Left renal cortex interstitium (tissue), 4 donors: ENCODE data around the gene MAP3K7CL. TPM values are rescaled to one million over a fixed set of nuclear protein-coding genes. Genes with fewer than 3 reads are reported as not detected.
"Not testable (repeated sequence)": the region's sequence is repeated elsewhere in the genome, so short reads cannot be mapped to it uniquely, and the experiment has no call there.

Source experiments
- DNase-seq, 4 donors: peaks; one replicate each; pipeline ENCODE4 v3.0.0-alpha.2; 2013; ENCODE audit warnings: low read depth in 4 of 4, low spot score in 2 of 4, missing footprints in 1 of 4
- polyA plus RNA-seq, 4 donors: library from polyadenylated mRNA; unstranded; fragments of 120-200 nt; gene quantifications; one replicate each; pipeline ENCODE4 v1.2.1, GENCODE V29; 2013; ENCODE audit not compliant: insufficient read length in 4 of 4

MAP3K7CL gene
- polyA plus RNA-seq, 4 donors = 4.8 to 7.5 (median 5.7) TPM

GRCh38 chr21:29125979-29126378 is 4.5 kb upstream of the MAP3K7CL start:
- DNase-seq = no peak

- DNase-seq = no peak
These were observed 2.8 kb downstream of the MAP3K7CL start for GRCh38 chr21:29133241-29133640.

GRCh38 chr21:29133796-29134195 is 3.4 kb downstream of the MAP3K7CL start:
- DNase-seq = no peak

DNA sequence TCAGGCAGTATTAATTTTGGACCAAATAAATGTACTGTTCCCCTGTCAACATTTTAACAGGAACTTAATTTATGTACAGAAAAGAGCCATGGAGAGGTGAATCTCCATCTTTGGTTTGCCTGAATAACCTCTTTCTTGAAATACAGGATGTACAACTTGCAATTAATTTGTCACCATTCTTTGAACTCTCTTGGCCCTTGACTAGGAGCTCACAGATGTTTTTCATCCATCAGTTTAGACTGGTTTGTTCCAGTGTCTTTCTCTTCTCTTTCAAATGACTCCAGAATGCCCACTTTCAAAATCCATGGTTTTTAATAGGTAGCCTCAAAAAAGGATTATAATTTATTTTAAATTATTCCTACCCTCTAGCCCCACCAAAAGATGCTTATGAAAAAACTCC is 5.0 kb downstream of the MAP3K7CL start:
- DNase-seq = no peak

- DNase-seq = no peak
These were observed 5.6 kb downstream of the MAP3K7CL start for GRCh38 chr21:29136033-29136432.

GRCh38 chr21:29144736-29145353 is 14.4 kb downstream of the MAP3K7CL start:
- DNase-seq = no peak

- DNase-seq = no peak
These were observed 14.9 kb downstream of the MAP3K7CL start for GRCh38 chr21:29145354-29145782.

GRCh38 chr21:29145852-29146453 is 15.5 kb downstream of the MAP3K7CL start:
- DNase-seq = no peak

GRCh38 chr21:29146726-29147125 is 16.3 kb downstream of the MAP3K7CL start:
- no peak for DNase-seq

DNA sequence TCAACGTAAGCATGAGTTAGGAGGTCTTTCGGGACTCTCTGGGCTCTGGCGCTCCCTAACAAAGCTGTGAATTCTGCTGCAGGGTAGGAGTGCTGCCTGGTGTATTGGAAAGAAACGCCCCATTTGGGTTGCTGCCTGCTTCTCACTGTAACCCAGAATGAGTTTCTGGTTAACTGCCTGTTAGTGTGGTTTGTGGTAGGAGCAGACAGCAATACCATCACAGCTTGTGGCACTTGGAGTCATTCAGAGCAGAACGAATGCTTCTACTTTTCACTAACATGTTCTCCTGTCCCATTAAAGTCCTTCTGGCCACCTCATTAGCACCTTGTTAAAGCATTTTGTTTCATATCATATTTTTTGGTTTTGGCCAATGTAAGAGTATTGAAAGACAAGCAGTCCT is 18.1 kb downstream of the MAP3K7CL start:
- DNase-seq = no peak

GRCh38 chr21:29149808-29150425 is 19.5 kb downstream of the MAP3K7CL start:
- DNase-seq = no peak

DNA sequence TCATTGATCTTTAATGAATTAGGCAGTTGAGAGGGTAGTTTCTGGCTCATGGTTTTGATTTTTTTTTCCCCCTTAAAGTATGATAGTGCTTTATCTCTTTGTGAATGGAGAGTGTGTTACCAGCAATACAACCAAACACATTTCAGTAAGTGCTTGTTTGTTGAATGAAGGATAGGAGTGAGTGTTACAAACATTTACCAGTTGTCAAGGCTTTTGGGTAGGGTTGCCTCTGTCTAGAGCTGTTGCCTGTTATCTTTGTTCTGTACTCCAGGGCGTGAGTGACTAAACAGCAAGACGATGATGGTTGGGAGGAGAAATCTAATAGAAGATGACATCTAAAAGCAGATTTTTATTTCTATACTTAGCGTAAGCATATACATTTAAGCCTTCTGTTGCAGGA is 21.5 kb downstream of the MAP3K7CL start:
- DNase-seq = no peak

GRCh38 chr21:29152916-29153315 is 22.5 kb downstream of the MAP3K7CL start:
- no peak for DNase-seq

DNA sequence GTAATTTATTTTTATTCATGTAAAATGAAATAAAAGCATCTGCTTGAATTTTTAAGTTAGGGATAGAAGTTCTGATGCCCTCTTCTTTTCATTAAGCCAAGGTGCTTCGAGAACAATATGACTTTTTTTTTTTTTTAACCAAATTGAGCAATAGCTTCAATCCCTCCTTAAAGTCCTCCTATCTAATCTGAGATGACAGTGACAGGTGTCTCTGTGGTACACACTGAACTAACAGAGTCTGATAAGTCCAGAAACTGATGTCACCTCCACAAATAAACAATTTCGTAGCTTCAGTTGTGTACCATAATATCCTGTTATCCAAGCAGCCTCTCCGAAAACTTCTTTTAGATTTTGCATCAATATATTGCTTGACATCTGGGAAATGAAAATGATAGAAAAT is 23.8 kb downstream of the MAP3K7CL start:
- no peak for DNase-seq

DNA sequence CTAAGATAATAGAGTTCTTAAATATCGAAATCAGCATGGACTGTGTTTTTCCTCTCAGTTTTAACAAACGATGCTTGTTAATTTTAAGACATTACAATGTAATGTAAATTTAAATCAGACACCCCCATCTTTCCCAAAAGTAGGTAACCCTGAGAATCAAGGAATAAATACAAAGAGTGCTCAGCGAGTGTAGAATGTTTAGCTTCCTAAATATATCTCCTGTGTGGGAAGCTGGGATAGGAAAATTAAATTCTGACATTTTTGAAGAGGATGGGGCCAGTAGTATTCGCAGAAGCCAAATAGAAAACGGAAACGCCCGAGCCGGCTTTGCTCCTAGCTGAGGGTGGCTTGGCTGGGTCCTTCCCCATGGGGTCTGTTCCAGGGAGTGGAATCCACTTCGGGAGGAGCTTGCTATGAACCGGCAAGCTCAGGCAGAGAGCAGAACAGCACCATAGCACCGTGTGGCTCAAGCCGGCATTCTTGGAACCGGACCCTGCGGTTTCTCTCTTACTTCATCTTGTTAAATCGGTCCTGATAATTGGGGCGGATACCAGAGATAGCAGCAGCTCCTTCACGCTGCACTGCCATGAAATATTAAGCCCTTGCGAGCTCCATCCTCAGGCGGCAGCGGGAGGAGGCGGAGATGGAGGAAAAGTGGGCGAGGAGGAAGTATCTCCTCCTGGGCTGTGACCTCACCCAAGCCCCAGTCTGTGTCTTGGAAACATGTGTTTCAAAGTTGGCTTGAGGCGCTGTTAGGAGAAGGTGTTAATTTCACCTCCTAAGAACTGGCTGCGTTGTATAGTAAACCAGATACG is 24.9 kb downstream of the MAP3K7CL start:
- DNase-seq = no peak

GRCh38 chr21:29155933-29156260 is 25.5 kb downstream of the MAP3K7CL start:
- no peak for DNase-seq

GRCh38 chr21:29157080-29157479 is 26.6 kb downstream of the MAP3K7CL start:
- DNase-seq = no peak

DNA sequence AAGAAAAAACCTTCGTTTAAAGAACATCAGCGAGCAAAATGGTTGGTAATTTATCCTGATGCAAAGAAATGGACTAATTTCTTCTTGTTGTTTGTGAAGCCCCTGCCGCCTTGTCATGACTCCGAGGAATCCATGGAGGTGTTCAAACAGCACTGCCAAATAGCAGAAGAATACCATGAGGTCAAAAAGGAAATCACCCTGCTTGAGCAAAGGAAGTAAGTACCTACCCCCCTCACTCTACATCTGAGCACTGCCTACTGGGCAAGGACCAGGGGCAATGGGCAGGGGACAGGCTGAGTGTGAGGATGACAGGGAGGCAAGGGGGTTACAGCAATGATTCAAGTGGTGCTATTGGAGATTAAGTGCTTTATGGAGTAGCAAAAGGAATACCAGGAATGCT is 29.4 kb downstream of the MAP3K7CL start:
- DNase-seq = no peak

- not testable (repeated sequence) for DNase-seq
These were observed 32.4 kb downstream of the MAP3K7CL start for GRCh38 chr21:29162825-29163224.

GRCh38 chr21:29163341-29164115 is 33.1 kb downstream of the MAP3K7CL start:
- no peak for DNase-seq
